ENCODE data around the gene NEUROD4.
"Not testable (repeated sequence)": the region's sequence is repeated elsewhere in the genome, so short reads cannot be mapped to it uniquely, and the experiment has no call there.

GRCh38 chr12:54986773-54987172 is 33.0 kb upstream of the NEUROD4 start:
- TF ChIP-seq CTCF, POLR2A (IDR thresholded peaks at IDR 0.05): not testable (repeated sequence)
